GM19455 (cell line): ENCODE results near the gene RUNX3.
"Not testable (repeated sequence)": the region's sequence is repeated elsewhere in the genome, so short reads cannot be mapped to it uniquely, and the experiment has no call there.

Experiments used
- ATAC-seq: cut with Tn5 transposase; IDR thresholded peaks from one replicate; pipeline ENCODE4 v1.9.1; 2021; ENCODE audit not compliant: unreplicated experiment

The RUNX3 gene

DNA sequence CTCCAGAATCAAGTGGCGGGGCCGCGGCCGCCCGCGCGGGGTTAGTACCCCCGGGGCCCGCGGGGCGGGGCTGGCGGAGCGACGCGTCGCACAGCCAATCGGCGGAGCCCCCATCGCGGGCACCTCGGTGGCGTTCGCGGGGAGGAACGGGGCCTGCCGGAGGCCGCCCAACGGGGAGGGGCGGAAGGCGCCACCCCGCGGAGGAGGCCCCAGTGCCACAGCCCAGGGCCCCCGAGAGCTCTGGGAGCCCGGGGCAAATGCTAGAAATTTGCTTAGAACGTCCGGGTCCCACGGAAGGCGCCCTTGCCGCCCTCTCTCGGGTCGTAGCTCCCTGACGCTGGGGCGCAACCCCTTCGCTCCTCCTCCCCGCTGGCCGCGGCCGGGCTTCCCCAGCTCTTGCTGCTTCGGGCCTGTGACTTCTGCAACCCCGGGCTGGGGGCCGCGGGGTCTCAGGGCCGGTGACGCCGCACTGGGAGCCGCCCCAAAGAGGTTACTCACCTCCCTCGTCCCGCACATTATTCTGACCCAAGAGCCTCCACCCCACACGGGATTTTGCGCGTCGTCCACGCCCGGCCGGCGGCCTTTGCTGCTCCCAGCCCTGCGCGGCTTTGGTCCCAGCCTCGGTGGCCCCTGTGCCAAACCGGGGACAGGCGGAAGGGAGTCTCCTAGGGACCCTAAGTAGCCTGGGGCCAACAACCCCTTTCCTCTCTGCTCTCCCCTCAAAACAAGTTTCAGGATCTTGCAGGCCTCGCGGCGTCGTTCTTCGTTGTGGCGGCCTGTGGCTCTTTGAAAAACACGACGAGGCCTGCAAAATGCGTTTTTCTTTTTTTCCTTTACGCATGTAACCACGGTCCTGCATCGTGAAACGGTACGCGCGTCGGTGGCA is at the start of gene RUNX3:
TSS of gene RUNX3 (minus strand) at position 17 of the 886 bp plus-strand sequence. CDS start 408 bp downstream, outside the sequence.
- peak; percentile 62 for ATAC-seq

DNA sequence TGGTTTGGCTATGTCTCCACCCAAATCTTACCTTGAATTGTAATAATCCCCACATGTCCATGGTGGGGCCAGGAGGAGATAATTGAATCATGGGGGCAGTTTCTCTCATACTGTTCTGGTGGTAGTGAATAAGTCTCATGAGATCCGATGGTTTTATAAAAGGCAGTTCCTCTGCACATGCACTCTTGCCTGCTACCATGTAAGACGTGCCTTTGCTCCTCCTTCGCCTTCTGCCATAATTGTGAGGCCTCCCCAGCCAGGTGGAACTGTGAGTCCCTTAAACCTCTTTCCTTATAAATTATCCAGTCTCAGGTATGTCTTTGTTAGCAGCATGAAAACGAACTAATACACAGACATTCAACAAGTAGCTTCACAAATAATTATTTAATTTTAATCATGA is 49.2 kb upstream of the RUNX3 start:
- ATAC-seq: not testable (repeated sequence)

DNA sequence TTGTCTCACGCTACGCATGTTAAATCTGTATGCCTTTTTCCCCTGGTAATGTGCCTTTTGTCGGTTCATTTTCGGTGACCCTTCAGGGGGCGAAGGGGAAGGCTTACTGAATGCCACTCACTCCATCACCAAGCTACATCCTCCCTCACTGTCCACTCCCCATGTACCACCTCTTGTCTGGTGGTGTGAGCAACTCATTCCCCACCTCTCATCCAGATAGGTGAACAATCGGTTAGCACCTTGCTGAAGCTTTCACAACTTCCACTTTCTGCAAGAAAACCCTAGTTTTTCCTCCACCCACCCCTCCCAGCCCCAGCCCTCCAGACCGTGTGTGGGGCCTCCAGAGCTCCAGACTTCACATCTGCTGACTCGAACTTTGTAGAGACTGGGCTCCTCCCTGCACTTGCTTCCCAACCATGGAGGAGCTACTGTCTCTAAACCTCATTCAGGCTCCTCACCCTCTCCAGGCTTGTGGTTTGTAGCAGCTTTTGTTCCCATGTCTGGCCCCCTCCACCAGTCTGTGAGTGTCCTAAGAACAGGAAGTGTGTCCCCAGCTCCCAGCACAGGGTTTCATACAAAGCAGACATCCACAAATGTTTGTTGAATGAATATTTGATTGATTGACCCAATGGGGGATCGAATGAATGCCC is 48.4 kb upstream of the RUNX3 start:
- ATAC-seq: no peak

DNA sequence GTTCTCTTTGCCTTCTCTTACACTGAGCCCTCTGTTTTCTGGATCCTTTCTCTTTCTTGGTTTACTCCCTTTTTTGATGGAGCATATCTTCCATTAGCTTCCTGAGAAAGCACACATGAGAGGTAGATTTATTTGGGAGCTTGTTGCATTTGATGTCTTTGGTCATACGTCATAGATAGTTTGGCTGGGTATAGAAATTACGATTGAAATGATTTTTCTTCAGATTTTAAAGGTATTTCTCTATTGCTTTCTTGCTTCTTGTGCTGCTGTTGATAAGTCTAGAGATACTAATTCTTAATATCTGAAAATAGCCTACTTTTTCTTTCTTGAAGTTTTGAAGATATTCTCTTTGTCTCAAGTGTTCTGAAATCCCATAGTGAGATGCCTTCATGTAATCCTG is 45.3 kb upstream of the RUNX3 start:
- no peak for ATAC-seq

DNA sequence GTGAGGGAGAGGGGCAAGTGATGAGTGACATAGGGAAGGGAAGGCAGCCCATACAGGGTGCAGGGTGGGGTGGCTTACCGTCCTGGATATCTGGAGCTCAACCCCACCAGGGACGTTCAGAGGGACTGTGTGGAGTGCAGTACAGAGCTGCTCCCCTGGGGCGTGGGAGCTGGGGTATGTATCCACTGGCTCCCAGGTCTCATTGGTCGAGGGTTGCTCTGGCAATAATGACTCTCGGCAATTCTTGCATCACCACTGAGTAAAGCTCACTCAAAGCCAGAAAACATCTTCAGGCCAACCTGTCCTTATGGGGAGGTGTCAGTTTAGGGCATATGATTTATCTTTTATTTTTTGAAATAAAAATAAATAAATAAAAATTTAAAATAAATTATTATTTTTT is 43.2 kb upstream of the RUNX3 start:
- no peak for ATAC-seq

DNA sequence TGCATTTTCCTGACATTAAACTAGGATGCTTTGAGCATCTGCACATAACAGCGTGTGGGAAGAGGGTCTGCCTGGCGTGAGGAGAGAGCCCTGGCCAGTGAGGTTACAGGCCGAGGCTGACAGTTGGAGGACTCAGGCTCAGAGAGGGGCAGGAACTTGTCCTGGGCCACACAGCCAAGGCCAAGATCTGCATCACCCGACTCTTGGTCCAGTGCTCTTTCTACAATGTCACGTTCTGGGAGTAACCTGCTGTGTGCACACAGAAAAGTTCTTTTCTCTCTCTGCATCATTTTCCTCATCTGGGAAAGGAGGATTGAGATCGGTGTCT is 42.8 kb upstream of the RUNX3 start:
- no peak for ATAC-seq

DNA sequence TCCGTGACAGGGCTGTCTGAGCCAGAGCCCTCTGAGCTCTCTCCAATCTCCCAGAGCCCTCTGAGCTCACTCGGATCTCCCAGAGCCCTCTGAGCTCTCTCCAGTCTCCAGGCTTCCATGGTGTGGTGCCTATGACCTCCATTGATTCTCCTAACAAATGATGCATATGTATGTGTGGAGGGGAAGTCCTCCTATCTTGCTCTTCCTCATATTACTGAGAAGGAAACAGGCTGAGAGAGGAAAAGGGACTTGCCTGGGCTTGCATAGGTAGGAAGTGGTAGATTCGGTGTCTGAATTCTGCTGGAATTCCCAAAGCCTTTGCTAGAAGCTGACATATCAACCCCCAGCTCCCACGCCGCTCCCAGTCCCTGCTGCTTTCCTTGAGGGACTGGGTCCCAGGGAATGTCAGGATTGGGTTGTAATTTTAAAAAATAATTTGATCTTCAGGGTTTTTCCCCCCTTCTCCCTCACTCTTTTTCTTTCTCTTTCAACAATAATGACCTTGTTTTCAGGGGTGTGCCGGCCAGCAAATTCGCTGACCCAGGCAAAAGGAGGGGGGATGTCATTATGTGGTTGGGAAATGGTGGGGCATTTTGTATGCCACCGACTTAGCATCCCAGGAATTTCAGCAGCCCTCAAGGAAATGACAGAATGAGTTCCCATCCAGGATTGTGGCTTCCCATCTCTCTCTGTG is 42.3 kb upstream of the RUNX3 start:
- no peak for ATAC-seq

DNA sequence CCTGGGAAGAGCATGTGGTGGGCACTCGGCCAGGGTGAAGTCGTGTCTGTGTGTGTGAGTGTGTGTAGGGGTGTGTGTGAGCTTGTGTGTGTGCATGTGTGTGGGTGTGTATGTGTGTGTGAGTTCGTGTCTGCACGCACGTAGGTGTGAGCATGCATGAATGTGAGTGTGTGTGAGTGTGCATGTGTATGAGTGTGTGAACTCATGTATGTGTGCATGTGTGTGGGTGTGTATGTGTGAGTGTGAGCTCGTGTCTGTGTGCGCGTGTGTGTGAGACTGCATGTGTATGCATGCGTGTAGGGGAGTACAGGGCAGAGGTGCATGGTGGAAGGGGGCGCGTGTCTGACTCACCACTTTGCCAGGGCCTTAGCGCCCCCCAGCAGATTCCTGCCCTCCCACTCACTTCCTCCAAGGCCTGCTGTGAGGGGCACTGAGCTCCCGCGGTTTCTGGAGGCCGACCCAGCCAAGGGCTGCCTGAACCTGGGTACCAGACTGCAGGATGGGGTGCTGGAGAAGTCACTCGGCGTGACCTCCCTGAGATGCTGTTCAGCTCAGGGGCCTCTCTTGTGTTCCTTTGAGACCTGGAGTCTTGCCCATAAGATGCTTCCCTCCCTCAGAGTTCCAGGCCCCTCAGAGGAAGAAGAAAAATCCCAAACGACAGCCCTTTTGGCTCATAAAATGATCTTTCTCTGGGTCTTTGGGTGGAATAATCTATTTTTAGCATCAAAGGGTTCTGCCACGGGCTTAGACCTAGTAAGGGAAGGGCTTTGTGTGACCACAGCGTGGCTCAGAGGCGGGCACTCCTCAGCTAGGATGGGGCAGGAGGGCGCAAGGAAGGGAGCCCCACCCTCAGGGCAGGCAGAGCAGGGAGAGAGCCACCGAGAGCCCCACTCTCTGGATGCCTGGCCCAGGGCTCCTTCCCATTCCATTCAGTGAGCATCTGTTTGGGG is 41.1 kb upstream of the RUNX3 start:
- ATAC-seq: no peak

DNA sequence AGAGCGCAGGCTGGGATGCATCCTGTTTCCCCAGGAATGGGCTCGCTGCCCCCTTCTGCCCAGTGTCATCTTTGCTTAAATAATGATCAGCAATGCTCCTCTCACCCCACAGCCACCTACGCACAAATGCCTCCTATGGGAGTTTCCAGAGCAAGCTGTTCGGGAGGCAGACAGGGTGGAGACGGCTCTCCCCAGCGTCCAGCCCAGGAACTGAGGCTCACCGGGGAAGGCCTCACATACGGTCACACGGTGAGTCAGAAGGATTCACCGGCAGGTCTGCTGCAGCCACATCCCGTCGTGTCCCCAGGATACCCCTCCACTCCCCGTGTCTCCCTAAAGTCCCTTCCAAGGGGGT is 40.3 kb upstream of the RUNX3 start:
- no peak for ATAC-seq

DNA sequence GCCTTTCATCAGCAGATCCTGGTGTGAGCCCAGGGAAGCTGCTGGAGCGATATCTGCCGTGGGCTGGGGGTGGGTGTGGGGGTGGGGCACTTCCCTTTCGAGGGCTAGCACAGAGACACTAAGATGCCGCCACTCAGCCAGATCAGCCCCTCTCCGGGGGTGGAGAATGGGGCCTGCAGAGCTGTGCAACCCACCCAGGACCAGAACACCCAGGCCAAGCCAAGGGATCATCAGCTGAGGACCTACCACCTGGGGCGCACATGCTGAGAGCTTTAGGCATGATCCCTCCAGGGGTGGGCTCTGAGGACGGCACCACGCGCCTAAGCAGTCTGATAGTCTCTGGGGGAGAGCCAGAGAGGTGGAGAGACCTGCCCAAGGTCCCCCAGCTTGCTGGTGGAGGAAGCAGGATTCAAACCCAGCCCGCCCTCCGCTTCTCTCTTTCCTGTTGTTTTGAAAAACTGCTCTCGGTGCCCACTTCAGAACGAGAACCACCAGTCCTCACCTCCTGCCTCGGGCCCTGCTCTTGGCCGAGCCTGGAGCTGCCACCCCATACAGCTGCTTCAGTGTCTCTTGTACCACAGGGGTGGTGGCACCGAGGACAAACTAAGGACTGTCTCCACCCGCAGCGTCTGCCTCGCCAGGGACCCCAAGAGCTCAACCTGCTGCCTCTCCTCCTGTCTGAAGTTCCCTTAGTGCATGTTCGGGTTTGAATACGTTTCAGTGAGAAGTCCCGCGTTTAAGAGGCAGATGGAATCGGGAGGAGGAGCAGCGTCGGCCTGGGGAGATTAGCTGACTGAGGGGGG is 39.7 kb upstream of the RUNX3 start:
- no peak for ATAC-seq

DNA sequence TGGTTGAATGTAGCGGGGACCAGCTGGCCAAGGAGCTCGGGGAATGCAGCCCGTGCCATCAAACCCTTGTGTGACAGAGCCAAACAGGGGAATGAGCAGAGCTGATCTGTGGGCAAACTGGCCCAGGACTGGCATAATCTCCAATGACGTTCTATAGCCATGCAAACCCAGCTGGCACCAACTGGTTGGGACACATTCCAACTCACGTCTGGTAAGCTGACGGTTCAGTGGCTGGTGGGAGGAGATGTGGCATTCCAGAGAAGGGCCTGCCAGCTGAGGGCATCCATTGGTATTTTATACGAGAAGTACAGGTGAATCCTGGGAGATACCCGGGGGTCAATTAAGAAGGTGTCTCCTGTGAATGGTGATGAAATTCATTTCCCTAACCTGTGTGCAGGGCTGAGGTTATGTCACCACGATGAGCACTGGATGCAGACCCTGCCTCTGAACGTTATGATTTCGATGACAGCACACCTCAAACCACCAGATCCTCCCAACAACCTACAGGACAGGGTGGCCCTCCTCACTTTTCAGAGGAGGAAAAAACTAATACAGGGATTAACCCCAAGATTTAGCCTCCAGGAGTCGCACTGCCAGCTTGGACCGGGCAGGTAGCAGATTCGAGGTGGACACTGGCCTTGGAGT is 39.0 kb upstream of the RUNX3 start:
- no peak for ATAC-seq

DNA sequence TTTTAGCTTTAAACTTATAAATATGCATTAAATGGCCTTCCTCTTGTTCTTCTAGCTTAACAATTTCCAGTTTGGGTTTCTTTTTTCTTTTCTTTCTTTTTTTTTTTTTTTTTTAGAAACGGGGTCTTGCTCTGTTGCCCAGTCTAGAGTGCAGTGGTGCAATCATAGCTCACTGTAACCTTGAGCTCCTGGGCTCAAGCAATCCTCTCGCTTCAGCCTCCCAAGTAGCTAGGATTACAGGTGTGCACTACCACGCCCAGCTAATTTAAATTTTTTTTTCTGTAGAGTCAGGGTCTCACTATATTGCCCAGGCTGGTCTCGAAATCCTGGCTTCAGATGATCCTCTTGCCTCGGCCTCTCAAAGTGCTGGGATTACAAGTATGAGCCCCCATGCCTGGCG is 37.9 kb upstream of the RUNX3 start:
- no peak for ATAC-seq

DNA sequence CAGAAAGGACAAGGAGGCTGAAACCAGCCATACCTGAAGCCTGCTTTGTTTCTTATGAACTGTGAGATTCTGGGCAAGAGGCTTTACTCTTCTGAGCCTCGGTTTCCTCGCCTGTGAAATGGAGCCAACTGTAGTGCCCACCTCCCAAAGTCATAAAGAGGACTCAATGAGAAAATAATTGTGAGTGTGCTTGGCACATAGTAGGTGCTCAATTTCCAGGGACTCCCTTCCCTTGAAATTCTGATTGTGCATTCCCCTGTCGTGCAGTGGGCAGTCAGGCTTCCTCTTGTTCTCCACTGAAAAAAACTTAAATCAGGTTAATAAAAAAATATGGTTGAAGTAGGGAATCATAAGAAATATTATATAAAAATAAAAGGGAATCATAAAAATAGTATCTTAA is 37.5 kb upstream of the RUNX3 start:
- ATAC-seq: no peak

DNA sequence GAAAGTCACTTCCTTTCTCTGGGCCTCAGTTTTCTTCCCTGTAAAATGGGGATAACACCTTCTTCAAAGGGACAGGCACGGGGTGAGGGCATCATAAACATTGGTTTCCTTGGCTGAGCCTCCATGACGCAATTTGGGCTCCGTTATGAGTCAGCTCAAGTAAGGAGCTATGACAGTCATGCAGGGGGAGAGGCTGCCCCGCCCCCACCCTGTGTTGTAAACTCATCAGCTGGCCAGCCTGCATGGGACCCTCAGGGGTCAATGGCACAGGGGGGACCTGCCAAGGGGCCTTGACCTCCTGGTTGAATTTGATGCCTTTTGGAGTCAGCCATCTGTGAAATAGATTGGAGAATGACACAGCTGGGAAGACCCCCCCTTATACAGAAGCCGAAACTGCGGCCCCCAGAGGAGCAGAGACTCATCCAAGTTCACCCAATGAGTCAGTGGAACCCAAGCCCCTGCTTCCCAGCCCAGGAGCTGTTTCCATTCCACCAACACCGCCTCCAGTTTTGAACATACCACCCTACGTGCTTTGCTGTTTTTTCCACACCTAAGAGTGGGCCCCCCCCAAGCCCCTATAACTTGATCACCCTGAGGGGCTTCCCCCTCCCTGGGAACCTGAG is 36.8 kb upstream of the RUNX3 start:
- ATAC-seq: no peak

DNA sequence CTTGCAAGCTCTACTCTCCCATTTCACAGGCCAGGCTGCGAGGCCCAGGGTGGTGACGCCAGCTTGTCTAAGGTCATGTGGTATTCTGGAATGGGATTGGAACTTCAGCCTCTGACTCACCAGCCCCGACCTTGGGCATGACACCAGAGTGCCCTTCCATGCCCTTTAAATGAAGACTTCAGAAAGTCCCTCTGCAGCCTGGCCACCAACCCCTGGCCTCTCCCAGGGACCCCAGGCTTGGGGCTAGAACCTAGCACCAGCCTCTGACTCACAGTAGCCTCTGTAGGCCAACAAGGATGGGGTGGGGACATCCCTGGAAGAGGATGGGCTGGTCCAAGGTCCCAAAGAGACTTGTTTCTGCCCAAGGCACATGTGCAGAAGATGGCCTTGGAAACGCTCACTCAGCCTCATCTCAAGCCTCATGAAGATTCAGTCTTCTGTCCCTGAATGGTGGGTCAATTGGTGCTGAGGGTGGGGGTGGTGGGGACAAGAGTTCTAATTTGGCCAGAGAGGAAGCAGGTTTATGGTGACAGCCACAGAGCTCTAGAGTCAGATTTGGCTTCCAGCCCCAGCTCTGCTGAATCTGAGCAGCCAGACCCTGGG is 36.1 kb upstream of the RUNX3 start:
- ATAC-seq: no peak

DNA sequence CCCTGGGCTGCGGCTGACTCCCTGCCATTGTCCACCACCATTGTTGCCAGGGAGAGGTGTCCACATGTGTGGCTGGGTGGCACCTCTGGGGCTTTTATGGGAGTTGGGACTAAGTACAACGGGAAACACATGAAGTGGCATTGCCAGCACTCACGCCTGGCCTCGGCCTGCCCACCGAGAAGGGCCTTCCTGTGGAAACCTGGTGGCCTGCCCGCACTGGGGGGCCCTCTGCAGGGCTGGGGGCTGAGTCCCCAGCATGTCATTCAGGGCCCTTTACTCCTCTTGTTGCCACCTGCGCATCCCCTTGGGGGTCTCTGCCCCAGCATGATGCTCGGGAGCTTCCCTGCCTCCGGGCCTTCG is 35.5 kb upstream of the RUNX3 start:
- no peak for ATAC-seq

DNA sequence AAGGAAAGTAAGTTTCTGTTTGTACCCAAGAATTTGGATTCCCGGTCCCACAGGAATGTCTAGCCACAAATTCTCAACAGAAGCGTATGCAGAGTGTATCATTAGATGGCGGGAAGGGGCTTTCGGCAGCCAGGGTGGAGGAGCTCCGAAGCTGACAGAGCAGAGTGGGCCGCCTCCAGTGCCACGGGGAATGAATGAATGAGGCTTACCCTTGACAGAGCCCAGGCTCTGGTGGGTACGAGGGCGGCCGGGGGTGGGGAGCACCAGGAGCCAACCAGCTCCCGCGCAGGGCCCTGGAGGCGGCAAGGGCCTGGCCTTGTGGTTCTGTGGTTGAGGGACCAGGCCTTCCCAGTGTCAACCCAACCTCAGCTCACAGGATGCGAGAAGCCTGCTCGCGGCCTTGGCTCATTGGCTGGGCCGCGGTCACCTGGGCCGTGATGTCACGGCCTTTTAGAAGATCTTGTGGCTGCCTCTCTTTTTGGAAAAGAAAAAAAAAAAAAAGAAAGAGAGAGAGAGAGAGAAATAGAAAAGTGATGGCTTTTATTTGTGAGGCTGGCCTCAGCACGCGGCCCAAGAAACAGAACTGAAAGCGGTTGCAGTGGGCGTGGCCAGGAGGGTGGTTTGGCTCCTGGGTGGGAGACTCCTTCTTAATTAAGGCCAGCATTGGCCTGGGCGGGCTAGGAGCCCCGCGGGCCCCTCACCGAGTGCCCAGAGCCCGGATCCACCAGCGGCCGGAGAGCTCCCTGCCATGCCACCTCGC is 34.9 kb upstream of the RUNX3 start:
- peak; percentile 81 for ATAC-seq
